GM12872 (cell line): Measurements from ENCODE around the gene SLC8A1.

Source experiments
- TF ChIP-seq, protein P1 (sequence below): IDR thresholded peaks from 3 replicates; pipeline ENCODE4 v1.5.1; 2011; ENCODE audit warnings: low read depth, mild to moderate bottlenecking, low read length, moderate library complexity; ENCODE audit not compliant: insufficient read depth

Gene SLC8A1

GRCh38 chr2:40406485-40407289, 45.2 kb downstream of the SLC8A1 start:
- TF ChIP-seq, protein P1, sequence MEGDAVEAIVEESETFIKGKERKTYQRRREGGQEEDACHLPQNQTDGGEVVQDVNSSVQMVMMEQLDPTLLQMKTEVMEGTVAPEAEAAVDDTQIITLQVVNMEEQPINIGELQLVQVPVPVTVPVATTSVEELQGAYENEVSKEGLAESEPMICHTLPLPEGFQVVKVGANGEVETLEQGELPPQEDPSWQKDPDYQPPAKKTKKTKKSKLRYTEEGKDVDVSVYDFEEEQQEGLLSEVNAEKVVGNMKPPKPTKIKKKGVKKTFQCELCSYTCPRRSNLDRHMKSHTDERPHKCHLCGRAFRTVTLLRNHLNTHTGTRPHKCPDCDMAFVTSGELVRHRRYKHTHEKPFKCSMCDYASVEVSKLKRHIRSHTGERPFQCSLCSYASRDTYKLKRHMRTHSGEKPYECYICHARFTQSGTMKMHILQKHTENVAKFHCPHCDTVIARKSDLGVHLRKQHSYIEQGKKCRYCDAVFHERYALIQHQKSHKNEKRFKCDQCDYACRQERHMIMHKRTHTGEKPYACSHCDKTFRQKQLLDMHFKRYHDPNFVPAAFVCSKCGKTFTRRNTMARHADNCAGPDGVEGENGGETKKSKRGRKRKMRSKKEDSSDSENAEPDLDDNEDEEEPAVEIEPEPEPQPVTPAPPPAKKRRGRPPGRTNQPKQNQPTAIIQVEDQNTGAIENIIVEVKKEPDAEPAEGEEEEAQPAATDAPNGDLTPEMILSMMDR, result no peak

GRCh38 chr2:40405465-40405864, 46.4 kb downstream of the SLC8A1 start:
- TF ChIP-seq, protein P1, result no peak

- TF ChIP-seq, protein P1, result no peak
Measured at GRCh38 chr2:40404517-40404916, 47.4 kb downstream of the SLC8A1 start.

DNA sequence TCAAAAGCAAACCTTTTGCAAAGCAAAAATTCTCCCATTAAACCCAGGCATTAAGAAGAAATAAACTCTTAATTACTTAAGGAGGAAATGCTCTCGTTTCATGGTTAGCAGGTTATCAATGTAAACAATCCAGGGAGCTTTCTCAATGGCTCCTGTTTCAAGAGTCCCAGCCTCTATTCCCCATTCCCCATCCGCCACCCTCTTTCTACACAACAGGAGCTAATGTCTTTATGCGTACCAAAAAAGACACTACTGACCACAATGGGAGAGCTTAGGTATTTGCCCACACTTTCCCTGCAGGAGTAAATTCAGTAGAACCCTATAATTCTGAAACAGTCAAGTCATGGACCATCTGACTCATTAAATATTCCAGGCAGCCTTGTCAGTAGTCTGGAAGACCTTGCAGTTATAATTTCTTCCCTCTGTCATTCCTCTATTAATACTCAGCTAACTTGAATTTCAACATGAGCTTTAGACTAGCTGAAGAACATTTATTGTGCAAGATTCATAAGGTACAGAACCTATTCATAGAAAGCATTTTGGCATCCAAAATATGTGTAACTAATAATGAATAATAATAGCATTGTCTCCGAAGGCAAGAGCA, 48.6 kb downstream of the SLC8A1 start:
- TF ChIP-seq, protein P1, result no peak

- TF ChIP-seq, protein P1, result no peak
Measured at GRCh38 chr2:40401896-40402295, 50.0 kb downstream of the SLC8A1 start.

DNA sequence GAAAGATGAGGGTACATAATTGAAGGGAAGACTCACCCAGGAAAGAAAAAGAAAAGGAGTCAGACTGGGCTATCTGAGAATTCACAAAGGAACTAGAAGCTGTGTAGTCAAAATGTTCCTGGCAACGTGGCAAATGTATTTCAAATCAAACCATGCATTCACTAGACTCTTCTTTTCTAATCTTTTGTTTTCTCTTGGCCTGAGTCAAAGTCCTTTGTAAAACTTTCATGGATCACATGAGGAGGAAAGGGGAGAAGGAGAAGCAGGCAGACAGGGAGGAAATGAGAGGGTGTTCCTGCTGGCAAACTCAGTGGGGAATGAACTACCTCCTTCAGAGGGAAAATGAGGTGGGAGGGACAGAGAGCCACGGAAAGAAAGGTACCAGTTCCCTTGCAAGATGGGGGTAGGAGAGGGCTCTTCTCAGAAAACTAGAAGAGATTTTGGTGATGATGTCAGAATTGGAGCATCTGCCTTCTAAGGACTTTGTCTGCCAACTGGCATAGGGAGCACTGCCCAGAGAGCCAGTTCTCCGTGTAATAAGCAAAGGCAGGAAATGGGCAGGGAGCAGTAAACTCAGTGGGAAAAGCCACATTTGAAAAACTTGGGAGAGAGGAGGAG, 51.4 kb downstream of the SLC8A1 start:
- TF ChIP-seq, protein P1, result no peak

- TF ChIP-seq, protein P1, result no peak
Measured at GRCh38 chr2:40397765-40398164, 54.1 kb downstream of the SLC8A1 start.
